ENCODE results near the gene CEPT1.

DNA sequence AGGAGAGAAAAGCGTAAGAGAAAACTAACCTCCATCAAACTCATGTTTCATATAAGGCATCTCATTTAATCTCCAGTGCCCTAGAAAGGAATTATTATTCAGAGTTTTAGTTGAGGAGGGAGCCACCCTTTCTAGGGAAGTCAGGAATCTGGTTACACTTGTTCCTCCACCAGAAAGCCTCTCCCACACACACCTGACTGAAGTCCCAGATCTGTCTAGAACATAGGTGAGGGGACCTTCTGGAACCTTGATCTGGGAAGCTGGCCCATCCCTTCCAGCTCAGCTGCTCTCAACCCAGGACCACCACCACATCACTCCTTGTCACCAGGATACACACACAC is 62.3 kb downstream of the CEPT1 start:
- TF ChIP-seq CTCF (IDR thresholded peaks at IDR 0.05) (no peak), POLR2A (IDR thresholded peaks at IDR 0.05) (no peak)

Measured in body of pancreas (tissue), 4 donors.